Measurements from ENCODE around the gene BAIAP3. TPM values are rescaled to one million over a fixed set of nuclear protein-coding genes. Genes with fewer than 3 reads are reported as not detected.

BAIAP3 gene
- total and polyA plus RNA-seq, 2 of the 4 experiments (the other 2 are of a cell fraction) = 0.36 to 0.65 TPM

DNA sequence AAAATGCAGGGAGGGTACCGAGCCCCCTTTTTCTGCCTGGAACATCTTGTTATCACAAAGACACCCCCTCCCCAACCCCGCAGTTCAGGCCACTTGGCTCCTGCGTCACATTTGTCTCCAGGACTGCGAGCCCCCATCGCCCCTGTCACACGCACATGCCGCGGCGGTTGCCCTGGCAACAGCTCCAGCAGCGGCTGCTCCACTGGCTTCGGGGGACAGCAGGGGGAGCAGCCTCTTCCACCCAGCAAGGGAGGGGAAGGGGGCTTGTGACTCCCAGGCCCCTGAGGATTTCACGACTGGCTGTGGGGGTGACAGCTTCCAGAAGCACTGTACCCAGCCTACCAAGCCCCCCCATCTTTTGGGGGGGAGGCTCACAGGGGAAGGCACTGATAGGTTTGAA is 2.6 kb downstream of the BAIAP3 start:
- no peak overlapping the region for H3K18ac ChIP-seq (ENCODE audit: low read depth, low read length)
- ChIA-PET CTCF (no interaction called here), POLR2A (ENCODE audit: unreplicated experiment) (no interaction called here)
- ATAC-seq (ENCODE audit: low read depth) (no peak), DNase-seq (no peak)
- H4K20me1 ChIP-seq (ENCODE audit: insufficient read depth, low read length) = no peaks in the 10 kb centered on the region; the same call in 1 of the 2 replicates
- H3K79me1 ChIP-seq (ENCODE audit: low read depth in 1 of 2, low read length in 2 of 2) = no peaks in the 10 kb centered on the region
- intact Hi-C loops (cut with micrococcal nuclease) = no loop called here
- H3K4me1 ChIP-seq (ENCODE audit: control insufficient read depth, insufficient read depth, low read length) = peaks cover 7% of the 10 kb centered on the region
- H3K23ac ChIP-seq (ENCODE audit: low read depth, low read length) = no peak overlapping the region
- no peak overlapping the region for H4K91ac ChIP-seq (ENCODE audit: insufficient read depth, low read depth, low read length)
- H3K27ac ChIP-seq (ENCODE audit: insufficient read depth, low read length) = no peak overlapping the region
- H3K36me3 ChIP-seq (ENCODE audit: control insufficient read depth, insufficient read depth, low read length) = no peaks in the 10 kb centered on the region
- H3K9me1 ChIP-seq (ENCODE audit: insufficient read depth, low read length) = no peaks in the 10 kb centered on the region
- no peak overlapping the region for H4K5ac ChIP-seq (ENCODE audit: low read depth, low read length)
- H2AK9ac ChIP-seq (replicated peaks; ENCODE audit: low read depth, low read length, poor library complexity) = no peak overlapping the region
- TF ChIP-seq, protein P1, sequence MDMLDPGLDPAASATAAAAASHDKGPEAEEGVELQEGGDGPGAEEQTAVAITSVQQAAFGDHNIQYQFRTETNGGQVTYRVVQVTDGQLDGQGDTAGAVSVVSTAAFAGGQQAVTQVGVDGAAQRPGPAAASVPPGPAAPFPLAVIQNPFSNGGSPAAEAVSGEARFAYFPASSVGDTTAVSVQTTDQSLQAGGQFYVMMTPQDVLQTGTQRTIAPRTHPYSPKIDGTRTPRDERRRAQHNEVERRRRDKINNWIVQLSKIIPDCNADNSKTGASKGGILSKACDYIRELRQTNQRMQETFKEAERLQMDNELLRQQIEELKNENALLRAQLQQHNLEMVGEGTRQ (IDR thresholded peaks at IDR 0.05; ENCODE audit: low read depth, low read length) = no peak
- TF ChIP-seq RCOR1 (IDR thresholded peaks at IDR 0.05; ENCODE audit: insufficient replicate concordance, low read length) = no peak
- TF ChIP-seq FOS (IDR thresholded peaks at IDR 0.05; ENCODE audit: low read depth, low read length) = no peak
- TF ChIP-seq, protein P2, sequence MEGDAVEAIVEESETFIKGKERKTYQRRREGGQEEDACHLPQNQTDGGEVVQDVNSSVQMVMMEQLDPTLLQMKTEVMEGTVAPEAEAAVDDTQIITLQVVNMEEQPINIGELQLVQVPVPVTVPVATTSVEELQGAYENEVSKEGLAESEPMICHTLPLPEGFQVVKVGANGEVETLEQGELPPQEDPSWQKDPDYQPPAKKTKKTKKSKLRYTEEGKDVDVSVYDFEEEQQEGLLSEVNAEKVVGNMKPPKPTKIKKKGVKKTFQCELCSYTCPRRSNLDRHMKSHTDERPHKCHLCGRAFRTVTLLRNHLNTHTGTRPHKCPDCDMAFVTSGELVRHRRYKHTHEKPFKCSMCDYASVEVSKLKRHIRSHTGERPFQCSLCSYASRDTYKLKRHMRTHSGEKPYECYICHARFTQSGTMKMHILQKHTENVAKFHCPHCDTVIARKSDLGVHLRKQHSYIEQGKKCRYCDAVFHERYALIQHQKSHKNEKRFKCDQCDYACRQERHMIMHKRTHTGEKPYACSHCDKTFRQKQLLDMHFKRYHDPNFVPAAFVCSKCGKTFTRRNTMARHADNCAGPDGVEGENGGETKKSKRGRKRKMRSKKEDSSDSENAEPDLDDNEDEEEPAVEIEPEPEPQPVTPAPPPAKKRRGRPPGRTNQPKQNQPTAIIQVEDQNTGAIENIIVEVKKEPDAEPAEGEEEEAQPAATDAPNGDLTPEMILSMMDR (conservative IDR thresholded peaks at IDR 0.05; ENCODE audit: low read depth, low read length) = no peak; the same call in 1 of the 2 replicates
- no peak for TF ChIP-seq RAD21 (IDR thresholded peaks at IDR 0.05; ENCODE audit: low read length)
- no peak for TF ChIP-seq MXI1 (IDR thresholded peaks at IDR 0.05; ENCODE audit: borderline replicate concordance, low read depth, low read length)
- TF ChIP-seq CHD1 (IDR thresholded peaks at IDR 0.05; ENCODE audit: low read depth, low read length) = no peak
- no peak for TF ChIP-seq CEBPB (IDR thresholded peaks at IDR 0.05; ENCODE audit: low read depth, low read length)
- no peak for TF ChIP-seq NFE2L2 (IDR thresholded peaks at IDR 0.05; ENCODE audit: low read depth, low read length)
- dilution Hi-C loops (cut with HindIII; ENCODE audit: low sequenced_read_pairs, unreplicated experiment) = no loop called here
- WGBS, 2 experiments (ENCODE audit: extremely low coverage in 2 of 2, insufficient read length in 1 of 2) = 20% methylated on average over 1 of the region's 12 CpGs; no CpG with 5 or more reads in 1 of the 2 experiments
- no peak overlapping the region for H2BK120ac ChIP-seq (ENCODE audit: low read depth, low read length)
- no peak overlapping the region for H3K4ac ChIP-seq (ENCODE audit: low read depth, low read length)
- no peak overlapping the region for H3K9ac ChIP-seq (ENCODE audit: low read depth, low read length)
- no peaks in the 10 kb centered on the region for H3K9me3 ChIP-seq (ENCODE audit: control insufficient read depth, insufficient read depth, low read length)
- H4K8ac ChIP-seq (ENCODE audit: low read depth in 2 of 2, low read length in 2 of 2) = no peak overlapping the region
- H3K4me2 ChIP-seq (ENCODE audit: low read depth, low read length) = no peak overlapping the region
- H3K14ac ChIP-seq (replicated peaks; ENCODE audit: low read depth, low read length) = no peak overlapping the region
- in situ Hi-C loops (cut with MboI; ENCODE audit: low sequenced_read_pairs) = no loop called here
- no peak overlapping the region for H3K56ac ChIP-seq (ENCODE audit: extremely low read depth, insufficient read depth, low read length)
- no TSS peak for BruUV-seq (replicated peaks)
- H2BK20ac ChIP-seq (ENCODE audit: low read depth, low read length) = no peak overlapping the region
- no peak overlapping the region for H2AFZ ChIP-seq (replicated peaks; ENCODE audit: low read length, poor library complexity)
- no peak overlapping the region for H2AK5ac ChIP-seq (ENCODE audit: low read depth, low read length)
- no peak overlapping the region for H2BK5ac ChIP-seq (ENCODE audit: low read depth, low read length, poor library complexity, severe bottlenecking)
- no peak overlapping the region for H3K4me3 ChIP-seq (ENCODE audit: insufficient read depth, low read depth, low read length)
- H3K27me3 ChIP-seq (ENCODE audit: control insufficient read depth, insufficient read depth, low read length) = peaks cover 55% of the 10 kb centered on the region
- no peak overlapping the region for H2BK15ac ChIP-seq (ENCODE audit: low read depth, low read length)

All from IMR-90 (cell line).